Measurements from ENCODE around the gene GPC6.

The GPC6 gene

DNA sequence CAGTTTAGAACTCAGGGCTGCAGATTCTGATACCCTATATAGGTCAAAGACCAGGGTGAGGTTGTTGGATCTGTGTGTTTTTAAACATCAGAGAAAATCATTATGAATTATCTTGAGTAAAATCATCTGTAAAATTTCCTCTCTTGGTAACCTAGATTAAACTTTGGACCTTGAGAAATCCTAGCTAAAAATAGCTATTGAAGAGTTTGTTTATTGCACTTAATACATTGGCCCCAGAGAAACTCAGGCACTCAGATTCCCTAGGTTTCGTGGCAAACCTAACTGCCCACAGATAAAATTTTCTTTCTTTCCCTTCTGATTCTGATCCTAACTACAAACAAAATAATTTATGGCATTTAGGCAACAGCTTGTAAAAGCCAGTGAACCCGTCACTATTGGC is 102.3 kb downstream of the GPC6 start:
- H3K4me1 Mint-ChIP-seq, result peaks cover 9% of the 10 kb centered on the region
- no peak overlapping the region for H3K4me3 Mint-ChIP-seq
- H3K9me3 Mint-ChIP-seq, result peaks cover 16% of the 10 kb centered on the region
- H3K27me3 Mint-ChIP-seq (ENCODE audit: low read depth), result no peaks in the 10 kb centered on the region
- TF ChIP-seq, protein P1, sequence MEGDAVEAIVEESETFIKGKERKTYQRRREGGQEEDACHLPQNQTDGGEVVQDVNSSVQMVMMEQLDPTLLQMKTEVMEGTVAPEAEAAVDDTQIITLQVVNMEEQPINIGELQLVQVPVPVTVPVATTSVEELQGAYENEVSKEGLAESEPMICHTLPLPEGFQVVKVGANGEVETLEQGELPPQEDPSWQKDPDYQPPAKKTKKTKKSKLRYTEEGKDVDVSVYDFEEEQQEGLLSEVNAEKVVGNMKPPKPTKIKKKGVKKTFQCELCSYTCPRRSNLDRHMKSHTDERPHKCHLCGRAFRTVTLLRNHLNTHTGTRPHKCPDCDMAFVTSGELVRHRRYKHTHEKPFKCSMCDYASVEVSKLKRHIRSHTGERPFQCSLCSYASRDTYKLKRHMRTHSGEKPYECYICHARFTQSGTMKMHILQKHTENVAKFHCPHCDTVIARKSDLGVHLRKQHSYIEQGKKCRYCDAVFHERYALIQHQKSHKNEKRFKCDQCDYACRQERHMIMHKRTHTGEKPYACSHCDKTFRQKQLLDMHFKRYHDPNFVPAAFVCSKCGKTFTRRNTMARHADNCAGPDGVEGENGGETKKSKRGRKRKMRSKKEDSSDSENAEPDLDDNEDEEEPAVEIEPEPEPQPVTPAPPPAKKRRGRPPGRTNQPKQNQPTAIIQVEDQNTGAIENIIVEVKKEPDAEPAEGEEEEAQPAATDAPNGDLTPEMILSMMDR (IDR thresholded peaks at IDR 0.05; ENCODE audit: unreplicated experiment in 3 of 3), result no peak
- peak overlapping the region; percentile 2 to 53 (median 12) for H3K27ac Mint-ChIP-seq
- H3K36me3 Mint-ChIP-seq (ENCODE audit: low read depth), result peaks cover 25% of the 10 kb centered on the region

GRCh38 chr13:93336728-93337127 is 110.1 kb downstream of the GPC6 start:
- Mint-ChIP-seq H3K36me3 (ENCODE audit: low read depth) (peaks cover 45% of the 10 kb centered on the region), H3K4me3 (no peak overlapping the region), H3K27ac (no peak overlapping the region), H3K27me3 (ENCODE audit: low read depth) (no peaks in the 10 kb centered on the region), H3K9me3 (peaks cover 22% of the 10 kb centered on the region), H3K4me1 (no peaks in the 10 kb centered on the region)
- TF ChIP-seq, protein P1 (IDR thresholded peaks at IDR 0.05; ENCODE audit: unreplicated experiment in 3 of 3), result no peak

DNA sequence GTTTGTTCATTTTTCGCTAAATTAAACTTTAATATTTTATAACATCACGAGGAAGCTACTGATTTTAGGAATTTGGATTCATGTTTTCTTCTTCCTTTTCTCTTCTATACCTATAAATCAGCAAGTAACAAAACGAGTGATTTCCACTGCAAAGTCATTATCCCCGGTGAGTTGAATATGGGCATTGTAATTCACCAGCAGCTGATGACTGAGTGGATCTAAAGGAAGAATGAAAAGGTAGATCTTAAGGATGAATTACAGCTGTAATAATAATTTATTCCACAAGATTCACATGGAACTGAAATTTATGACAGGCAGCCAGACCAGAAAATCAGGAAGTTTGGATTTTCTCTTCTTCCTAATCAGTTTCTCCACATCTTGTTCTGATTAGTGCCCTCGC is 111.4 kb downstream of the GPC6 start:
- TF ChIP-seq, protein P1 (IDR thresholded peaks at IDR 0.05; ENCODE audit: unreplicated experiment in 3 of 3), result no peak
- no peak overlapping the region for H3K4me3 Mint-ChIP-seq
- H3K27me3 Mint-ChIP-seq (ENCODE audit: low read depth), result no peaks in the 10 kb centered on the region
- H3K36me3 Mint-ChIP-seq (ENCODE audit: low read depth), result peaks cover 32% of the 10 kb centered on the region
- peaks cover 12% of the 10 kb centered on the region for H3K9me3 Mint-ChIP-seq
- H3K4me1 Mint-ChIP-seq, result no peaks in the 10 kb centered on the region
- no peak overlapping the region for H3K27ac Mint-ChIP-seq

GRCh38 chr13:93338906-93339305 is 112.3 kb downstream of the GPC6 start:
- H3K27ac Mint-ChIP-seq, result no peak overlapping the region
- peaks cover 27% of the 10 kb centered on the region for H3K36me3 Mint-ChIP-seq (ENCODE audit: low read depth)
- TF ChIP-seq, protein P1 (IDR thresholded peaks at IDR 0.05; ENCODE audit: unreplicated experiment in 3 of 3), result no peak
- H3K9me3 Mint-ChIP-seq, result peaks cover 9% of the 10 kb centered on the region
- H3K4me1 Mint-ChIP-seq, result no peaks in the 10 kb centered on the region
- H3K4me3 Mint-ChIP-seq, result no peak overlapping the region
- no peaks in the 10 kb centered on the region for H3K27me3 Mint-ChIP-seq (ENCODE audit: low read depth)

DNA sequence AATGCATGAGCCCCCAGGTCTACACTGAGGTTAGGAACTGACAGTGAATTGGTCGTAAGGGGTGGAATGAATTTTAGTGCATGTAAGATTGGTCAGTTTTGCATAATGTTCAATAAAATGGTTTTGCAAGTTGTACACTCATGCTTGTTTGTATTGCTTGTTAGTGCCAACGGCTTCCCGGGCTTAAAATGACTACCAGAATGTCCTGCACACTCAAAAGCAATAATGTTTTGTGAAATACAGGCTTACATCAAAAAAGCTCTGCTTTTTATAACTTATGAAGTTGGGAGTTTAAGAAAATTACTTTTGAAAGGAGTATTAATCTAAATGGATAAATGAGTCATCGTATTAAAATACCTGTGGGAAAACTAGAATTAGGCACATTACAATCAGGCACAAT is 112.9 kb downstream of the GPC6 start:
- Mint-ChIP-seq H3K27me3 (ENCODE audit: low read depth) (no peaks in the 10 kb centered on the region), H3K36me3 (ENCODE audit: low read depth) (peaks cover 24% of the 10 kb centered on the region), H3K4me1 (no peaks in the 10 kb centered on the region), H3K27ac (no peak overlapping the region), H3K9me3 (peaks cover 6% of the 10 kb centered on the region), H3K4me3 (no peak overlapping the region)
- TF ChIP-seq, protein P1 (IDR thresholded peaks at IDR 0.05; ENCODE audit: unreplicated experiment in 3 of 3), result no peak

GRCh38 chr13:93341517-93341916 is 114.9 kb downstream of the GPC6 start:
- Mint-ChIP-seq H3K4me1 (peaks cover 7% of the 10 kb centered on the region), H3K4me3 (no peak overlapping the region), H3K27me3 (ENCODE audit: low read depth) (no peaks in the 10 kb centered on the region), H3K9me3 (peaks cover 3% of the 10 kb centered on the region), H3K27ac (no peak overlapping the region), H3K36me3 (ENCODE audit: low read depth) (peaks cover 17% of the 10 kb centered on the region)
- TF ChIP-seq, protein P1 (IDR thresholded peaks at IDR 0.05; ENCODE audit: unreplicated experiment in 3 of 3), result no peak
